Ovary (tissue), 9 donors: Measurements from ENCODE around the gene ATP10B. TPM values are rescaled to one million over a fixed set of nuclear protein-coding genes. Genes with fewer than 3 reads are reported as not detected.

Source experiments
- DNase-seq, 5 donors: peaks; one replicate each; pipeline ENCODE4 v3.0.0-alpha.2; 2019 to 2020
- H3K27ac ChIP-seq, 2 donors: fragments of 200-600 bp; one replicate each; pipeline versions ENCODE4 v1.5.1 to v1.8.0; 2019 to 2022
- H3K27me3 ChIP-seq: fragments of 200-600 bp; one replicate; pipeline ENCODE4 v1.8.0; 2022
- H3K36me3 ChIP-seq: fragments of 200-600 bp; sonication (generic); one replicate; pipeline ENCODE4 v1.5.1; 2019
- H3K4me1 ChIP-seq: one replicate; pipeline ENCODE4 v1.8.1; 2013; ENCODE audit warnings: mild to moderate bottlenecking, moderate library complexity; ENCODE audit not compliant: insufficient read depth
- H3K4me3 ChIP-seq: fragments of 200-600 bp; sonication (generic); one replicate; pipeline ENCODE4 v1.5.1; 2017
- H3K9me3 ChIP-seq, 2 donors: fragments of 200-600 bp in 1 of 2; sonication (generic) in 1 of 2; one replicate each; pipeline versions ENCODE4 v1.5.1 to v1.8.1; 2013 to 2019; ENCODE audit warnings: mild to moderate bottlenecking in 1 of 2, moderate library complexity in 1 of 2
- EP300 ChIP-seq: sonication (generic); formaldehyde crosslinking; IDR thresholded peaks from one replicate; pipeline ENCODE4 v1.6.1; 2017; ENCODE audit warnings: antibody characterized with exemption
- POLR2A ChIP-seq: fragments of 450-650 bp; IDR thresholded peaks from one replicate; pipeline ENCODE4 v1.6.1; 2017; ENCODE audit warnings: antibody characterized with exemption, mild to moderate bottlenecking, moderate library complexity
- WGBS, 3 donors: extraction: QIAGEN DNeasy Blood & Tissue Kit in 1 of 3; methylation state at CpG; one replicate each; pipeline versions ENCODE4 v1.1.5 to v1.1.7; 2013 to 2017; 5-methylcytosine and 5-hydroxymethylcytosine counted together
- intact Hi-C, 4 donors: fragments of 100-400 bp; cut with DNase I; formaldehyde crosslinking; loops; one replicate each; pipeline versions ENCODE4 v1.11.0 to v1.15.1; 2022 to 2023
- polyA plus RNA-seq, 2 donors: library from polyadenylated mRNA; stranded (reverse); fragments of 200-250 nt in 1 of 2; fragments of 350-450 nt in 1 of 2; fragmentation: Illumina TruSeq in 1 of 2; extraction: RNeasy Lipid Tissue Mini Kit (QIAGEN cat#74804) in 1 of 2; gene quantifications; one replicate each; pipeline ENCODE4 v1.2.3, GENCODE V29; 2013 to 2014
- total RNA-seq, 7 donors: library from RNA; depleted of rRNA in 2 of 7; stranded (reverse); fragments of >200 nt in 2 of 7; fragmentation: NEBNext Ultra II Directional in 3 of 7; extraction: Animal tissue kit (Norgen Biotek cat#: 25700) in 3 of 7; gene quantifications; one replicate each; pipeline versions ENCODE4 v1.1.0 to v1.2.4, GENCODE V29; 2016 to 2023
- TF ChIP-seq, protein P1 (sequence below), 3 donors: fragments of 450-650 bp in 2 of 3; fragments of 200-600 bp in 1 of 3; IDR thresholded peaks; one replicate each; pipeline versions ENCODE4 v1.5.1 to v1.8.0; 2016 to 2022; ENCODE audit warnings: antibody characterized with exemption in 3 of 3, mild to moderate bottlenecking in 1 of 3
- donor health status: DM: no; HTN: no; CAD: no; lungs with moderate emphysema.
- donor health status: DM: no; HTN: no; CAD: no.
- donor health status: Bipolar disorder and iron deficiency.
- donor health status: DM: yes; HTN: yes; CAD: no.
- donor health status: DM: no; HTN: no; CAD: no.
- donor health status: DM: yes; HTN: yes; CAD: no.

ATP10B gene
- total and polyA plus RNA-seq, 9 donors, result 0.02 to 19.1 (median 0.34) TPM; not detected in 1

DNA sequence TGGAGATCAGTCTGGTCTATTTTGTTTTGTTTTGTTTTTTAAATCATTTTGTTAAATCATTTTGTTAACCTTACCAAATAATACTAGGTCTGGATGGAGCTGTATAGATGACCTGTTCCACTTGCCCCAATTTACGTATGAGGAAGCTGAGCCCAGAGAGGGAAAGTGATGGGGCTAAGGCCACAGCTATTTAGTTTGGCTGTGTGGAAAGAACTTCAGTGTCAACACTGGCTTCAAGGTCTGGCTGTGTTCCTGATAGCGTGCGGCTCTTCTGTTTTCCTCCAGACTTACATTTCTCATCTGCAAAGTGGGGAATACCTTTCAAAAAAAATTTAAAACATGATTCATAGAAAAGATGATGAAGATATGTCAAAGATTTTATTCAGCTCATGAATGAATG is 317.9 kb downstream of the ATP10B start:
- H3K27me3 ChIP-seq, result no peaks in the 10 kb centered on the region
- no peak for DNase-seq
- no peak overlapping the region for H3K4me3 ChIP-seq
- 35 to 72% (median 53%) methylated on average over 3 of the region's 3 CpGs for WGBS, 3 donors
- intact Hi-C loops, result no loop called here
- H3K4me1 ChIP-seq, result no peaks in the 10 kb centered on the region
- no peaks in the 10 kb centered on the region for H3K9me3 ChIP-seq
- H3K27ac ChIP-seq, result no peak overlapping the region
- TF ChIP-seq POLR2A (no peak), EP300 (no peak)
- TF ChIP-seq, protein P1, sequence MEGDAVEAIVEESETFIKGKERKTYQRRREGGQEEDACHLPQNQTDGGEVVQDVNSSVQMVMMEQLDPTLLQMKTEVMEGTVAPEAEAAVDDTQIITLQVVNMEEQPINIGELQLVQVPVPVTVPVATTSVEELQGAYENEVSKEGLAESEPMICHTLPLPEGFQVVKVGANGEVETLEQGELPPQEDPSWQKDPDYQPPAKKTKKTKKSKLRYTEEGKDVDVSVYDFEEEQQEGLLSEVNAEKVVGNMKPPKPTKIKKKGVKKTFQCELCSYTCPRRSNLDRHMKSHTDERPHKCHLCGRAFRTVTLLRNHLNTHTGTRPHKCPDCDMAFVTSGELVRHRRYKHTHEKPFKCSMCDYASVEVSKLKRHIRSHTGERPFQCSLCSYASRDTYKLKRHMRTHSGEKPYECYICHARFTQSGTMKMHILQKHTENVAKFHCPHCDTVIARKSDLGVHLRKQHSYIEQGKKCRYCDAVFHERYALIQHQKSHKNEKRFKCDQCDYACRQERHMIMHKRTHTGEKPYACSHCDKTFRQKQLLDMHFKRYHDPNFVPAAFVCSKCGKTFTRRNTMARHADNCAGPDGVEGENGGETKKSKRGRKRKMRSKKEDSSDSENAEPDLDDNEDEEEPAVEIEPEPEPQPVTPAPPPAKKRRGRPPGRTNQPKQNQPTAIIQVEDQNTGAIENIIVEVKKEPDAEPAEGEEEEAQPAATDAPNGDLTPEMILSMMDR (IDR thresholded peaks at IDR 0.05), result no peak
- no peaks in the 10 kb centered on the region for H3K36me3 ChIP-seq

DNA sequence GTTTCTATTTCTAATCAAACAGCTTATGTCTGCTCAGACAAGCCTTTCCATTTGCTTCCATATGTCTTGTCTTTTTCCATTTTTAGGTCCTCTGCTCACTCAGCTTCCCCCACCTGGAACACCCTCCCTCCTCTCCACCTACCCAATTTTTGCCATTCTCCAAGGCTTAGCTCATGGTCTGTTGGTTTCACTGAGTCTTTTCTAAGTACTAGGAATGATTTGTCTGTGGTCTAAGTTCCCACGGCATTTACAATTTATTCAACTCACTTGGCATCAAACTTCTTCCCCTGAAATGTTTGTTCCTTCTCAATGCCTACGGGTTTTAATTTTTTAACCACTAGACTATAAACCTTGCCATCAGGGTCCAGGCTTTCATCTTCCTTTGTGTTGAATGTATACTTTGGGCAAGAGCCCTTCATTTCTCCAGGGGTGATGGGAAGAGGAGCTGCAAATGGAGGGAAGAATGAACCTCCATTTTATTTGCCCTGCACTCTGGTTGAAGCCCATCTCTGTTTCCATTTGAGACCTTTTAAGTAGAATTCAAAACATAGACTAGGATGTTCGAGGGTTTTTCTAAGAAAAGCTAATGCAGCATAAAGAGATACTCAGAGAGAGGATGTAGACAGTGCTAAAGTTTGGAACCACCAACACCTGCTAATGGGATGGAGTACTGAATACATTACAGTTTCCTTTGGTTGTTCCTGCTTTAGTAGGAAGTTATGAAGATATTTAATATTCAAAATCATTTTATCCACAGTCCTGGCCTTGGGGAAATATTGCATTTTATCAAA is 326.3 kb downstream of the ATP10B start:
- H3K9me3 ChIP-seq, result no peaks in the 10 kb centered on the region
- intact Hi-C loops, result no loop called here

DNA sequence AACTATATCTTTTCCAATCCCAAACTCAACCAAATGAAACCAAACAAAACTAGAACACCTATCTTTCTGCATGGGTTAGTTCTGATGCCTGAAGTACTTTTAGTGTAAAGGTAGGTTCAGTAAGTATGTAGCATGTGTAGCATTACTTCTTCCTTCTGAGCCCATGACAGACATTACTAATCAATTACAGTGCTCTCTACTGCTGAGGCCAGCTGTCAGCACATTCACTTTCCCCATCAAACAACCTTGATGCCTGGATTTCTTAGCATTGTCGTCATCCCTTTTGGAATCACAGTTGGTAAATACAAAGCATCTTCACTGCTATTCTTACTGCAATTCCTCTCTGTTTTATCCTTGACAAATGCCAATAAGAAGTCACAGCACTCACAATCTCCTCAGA is 327.2 kb downstream of the ATP10B start:
- Histone ChIP-seq H3K4me3 (no peak overlapping the region), H3K36me3 (no peaks in the 10 kb centered on the region), H3K27ac (no peak overlapping the region), H3K4me1 (no peaks in the 10 kb centered on the region), H3K27me3 (no peaks in the 10 kb centered on the region), H3K9me3 (no peaks in the 10 kb centered on the region)
- TF ChIP-seq, protein P1 (IDR thresholded peaks at IDR 0.05), result no peak
- 73 to 79% (median 79%) methylated on average over 1 of the region's 1 CpG for WGBS, 3 donors
- no peak for DNase-seq
- intact Hi-C loops, result no loop called here

More for the DNA sequence above, 326.3 kb downstream of the ATP10B start:
- Histone ChIP-seq H3K27me3 (no peaks in the 10 kb centered on the region), H3K4me3 (no peak overlapping the region), H3K36me3 (no peaks in the 10 kb centered on the region), H3K27ac (no peak overlapping the region), H3K4me1 (no peaks in the 10 kb centered on the region)
- DNase-seq, result no peak
- 54 to 66% (median 59%) methylated on average over 3 of the region's 3 CpGs for WGBS, 3 donors
- TF ChIP-seq, protein P1 (IDR thresholded peaks at IDR 0.05), result no peak

DNA sequence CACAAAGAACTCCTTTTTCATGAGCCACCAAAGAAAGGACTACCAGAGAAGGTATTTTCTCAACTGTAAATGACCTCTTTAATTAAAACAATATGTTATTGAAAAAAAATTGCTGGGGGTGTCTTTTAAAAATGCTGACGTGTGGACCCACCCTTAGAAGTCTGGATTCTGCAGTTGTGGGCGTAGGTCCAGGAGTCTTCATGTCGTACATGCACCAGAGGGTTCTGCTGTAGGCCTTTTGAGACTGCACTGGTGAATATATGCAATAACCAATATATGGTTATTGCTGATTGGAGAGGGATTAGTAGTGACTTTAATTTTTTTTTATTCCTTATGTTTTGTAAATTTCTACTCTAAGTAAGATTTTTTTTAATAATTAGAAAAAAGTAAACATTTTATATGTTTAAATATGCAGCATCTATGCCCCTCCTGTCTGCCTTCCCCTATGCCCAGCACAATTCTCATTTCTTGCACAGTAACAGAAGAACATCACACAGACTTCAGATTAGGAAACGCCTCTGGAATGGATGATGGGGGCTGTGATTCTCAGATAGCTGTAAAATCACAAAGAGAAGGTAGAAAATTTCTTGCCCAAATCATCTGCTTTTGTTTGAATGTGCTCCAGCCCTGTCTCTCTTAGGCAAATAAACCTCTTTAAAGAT is 328.4 kb downstream of the ATP10B start:
- DNase-seq, result no peak
- whole genome bisulfite sequencing, 3 donors, result 42 to 49% (median 43%) methylated on average over 4 of the region's 4 CpGs
- no peaks in the 10 kb centered on the region for H3K4me1 ChIP-seq
- no peaks in the 10 kb centered on the region for H3K27me3 ChIP-seq
- intact Hi-C loops, result no loop called here
- no peaks in the 10 kb centered on the region for H3K36me3 ChIP-seq
- TF ChIP-seq, protein P1 (IDR thresholded peaks at IDR 0.05), result no peak
- no peak for TF ChIP-seq EP300
- no peak for TF ChIP-seq POLR2A
- H3K4me3 ChIP-seq, result no peak overlapping the region
- H3K9me3 ChIP-seq, result no peaks in the 10 kb centered on the region
- no peak overlapping the region for H3K27ac ChIP-seq
